Activated naive CD4-positive, alpha-beta T cell treated with anti-CD3 and anti-CD28 coated beads, Interleukin-2, amount 50 U/mL, for 24 hours (primary cell): ENCODE data around the gene ASPDH.

ENCODE experiments used
- H3K27ac Mint-ChIP-seq: one replicate; pipeline ENCODE4 v1.8.0; 2021; ENCODE audit warnings: mild to moderate bottlenecking, mixed read lengths
- H3K27me3 Mint-ChIP-seq: one replicate; pipeline ENCODE4 v1.8.0; 2021; ENCODE audit warnings: mixed read lengths
- H3K36me3 Mint-ChIP-seq: one replicate; pipeline ENCODE4 v1.8.0; 2021; ENCODE audit warnings: mixed read lengths
- H3K4me1 Mint-ChIP-seq: one replicate; pipeline ENCODE4 v1.8.0; 2021; ENCODE audit warnings: mixed read lengths
- H3K4me3 Mint-ChIP-seq: one replicate; pipeline ENCODE4 v1.8.0; 2021; ENCODE audit warnings: mild to moderate bottlenecking, mixed read lengths
- H3K9me3 Mint-ChIP-seq: one replicate; pipeline ENCODE4 v1.8.0; 2021; ENCODE audit warnings: mixed read lengths

ASPDH gene

DNA sequence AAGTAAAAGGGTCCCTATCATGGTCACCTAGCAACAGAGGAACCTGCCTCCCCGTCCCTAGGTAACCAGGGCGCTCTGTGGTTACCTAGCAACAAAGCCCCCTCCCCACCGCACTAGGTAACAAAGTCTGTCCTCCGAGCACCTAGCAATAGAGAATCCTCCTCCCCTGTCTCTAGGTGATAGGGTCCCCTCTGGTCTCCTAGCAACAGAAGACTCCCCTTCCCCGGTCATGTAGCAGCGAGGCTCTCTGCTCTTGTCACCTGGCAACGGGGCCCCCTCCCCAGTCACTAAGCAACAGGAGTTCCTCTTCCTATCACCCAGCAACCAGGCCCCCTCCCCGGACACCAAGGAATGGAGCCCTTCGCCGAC is 3.0 kb downstream of the ASPDH start:
- peaks cover 13% of the 10 kb centered on the region for H3K4me1 Mint-ChIP-seq
- H3K4me3 Mint-ChIP-seq = peak overlapping the region; percentile 95
- no peaks in the 10 kb centered on the region for H3K27me3 Mint-ChIP-seq
- peaks cover 2% of the 10 kb centered on the region for H3K36me3 Mint-ChIP-seq
- peak overlapping the region; percentile 99 for H3K27ac Mint-ChIP-seq
- H3K9me3 Mint-ChIP-seq = no peaks in the 10 kb centered on the region

GRCh38 chr19:50510121-50510670 is 3.5 kb downstream of the ASPDH start:
- peaks cover 13% of the 10 kb centered on the region for H3K4me1 Mint-ChIP-seq
- no peaks in the 10 kb centered on the region for H3K9me3 Mint-ChIP-seq
- H3K4me3 Mint-ChIP-seq = peak overlapping the region; percentile 95
- no peaks in the 10 kb centered on the region for H3K27me3 Mint-ChIP-seq
- peaks cover 2% of the 10 kb centered on the region for H3K36me3 Mint-ChIP-seq
- peak overlapping the region; percentile 99 for H3K27ac Mint-ChIP-seq

GRCh38 chr19:50509366-50509765 is 4.3 kb downstream of the ASPDH start:
- peak overlapping the region; percentile 30 for H3K27ac Mint-ChIP-seq
- H3K4me3 Mint-ChIP-seq = peak overlapping the region; percentile 64

DNA sequence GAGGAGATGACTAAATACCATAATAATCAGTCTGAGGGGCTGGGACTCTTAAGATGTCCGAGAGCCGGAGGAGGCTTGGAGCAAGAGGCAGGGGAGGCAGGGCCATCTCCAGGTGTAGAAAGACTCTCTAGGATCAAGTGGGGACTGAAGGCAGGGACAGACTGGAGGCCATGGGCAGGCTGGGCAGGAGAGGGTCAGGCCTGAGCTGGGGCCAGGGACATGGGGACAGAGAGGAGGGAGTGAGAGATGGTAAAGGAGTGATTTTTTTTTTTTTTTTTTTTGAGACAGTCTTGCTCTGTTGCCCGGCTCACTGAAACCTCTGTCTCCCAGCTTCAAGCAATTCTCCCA is 4.9 kb downstream of the ASPDH start:
- Mint-ChIP-seq H3K4me1 (peaks cover 13% of the 10 kb centered on the region), H3K4me3 (peak overlapping the region; percentile 51), H3K36me3 (peaks cover 2% of the 10 kb centered on the region), H3K9me3 (no peaks in the 10 kb centered on the region), H3K27ac (peak overlapping the region; percentile 77), H3K27me3 (no peaks in the 10 kb centered on the region)

More at GRCh38 chr19:50509366-50509765, 4.3 kb downstream of the ASPDH start:
- Mint-ChIP-seq H3K9me3 (no peaks in the 10 kb centered on the region), H3K27me3 (no peaks in the 10 kb centered on the region), H3K36me3 (peaks cover 2% of the 10 kb centered on the region), H3K4me1 (peaks cover 13% of the 10 kb centered on the region)

DNA sequence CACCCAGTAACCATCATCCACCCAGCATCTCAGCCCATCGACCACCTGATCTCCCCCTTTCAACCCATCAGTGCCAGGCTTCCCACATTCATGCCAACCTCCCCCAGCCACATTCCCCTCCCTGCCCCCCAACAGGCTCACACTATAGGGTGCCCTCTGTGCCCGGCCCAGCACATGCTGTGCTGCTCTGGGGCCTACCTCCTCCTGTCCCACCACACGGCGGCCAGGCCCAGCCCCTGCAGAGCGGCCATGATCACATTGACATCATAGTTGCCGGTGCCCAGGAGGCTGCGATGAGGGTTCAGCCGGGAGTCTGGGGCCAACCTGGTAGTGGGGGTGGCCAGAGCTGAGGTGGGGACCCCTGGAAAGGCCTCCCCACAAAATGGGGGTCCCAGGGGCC is 6.3 kb downstream of the ASPDH start:
- Mint-ChIP-seq H3K4me3 (no peak overlapping the region), H3K36me3 (peaks cover 2% of the 10 kb centered on the region), H3K9me3 (no peaks in the 10 kb centered on the region), H3K27me3 (no peaks in the 10 kb centered on the region), H3K27ac (no peak overlapping the region), H3K4me1 (peaks cover 13% of the 10 kb centered on the region)

- Mint-ChIP-seq H3K27me3 (no peaks in the 10 kb centered on the region), H3K4me1 (peaks cover 10% of the 10 kb centered on the region), H3K9me3 (no peaks in the 10 kb centered on the region), H3K36me3 (peaks cover 2% of the 10 kb centered on the region), H3K27ac (no peak overlapping the region), H3K4me3 (no peak overlapping the region)
Observed at GRCh38 chr19:50506700-50507099, 7.0 kb downstream of the ASPDH start.

- no peaks in the 10 kb centered on the region for H3K27me3 Mint-ChIP-seq
- H3K27ac Mint-ChIP-seq = no peak overlapping the region
- peaks cover 5% of the 10 kb centered on the region for H3K4me1 Mint-ChIP-seq
- no peaks in the 10 kb centered on the region for H3K9me3 Mint-ChIP-seq
- no peak overlapping the region for H3K4me3 Mint-ChIP-seq
- peaks cover 2% of the 10 kb centered on the region for H3K36me3 Mint-ChIP-seq
Observed at GRCh38 chr19:50505856-50506611, 7.7 kb downstream of the ASPDH start.

DNA sequence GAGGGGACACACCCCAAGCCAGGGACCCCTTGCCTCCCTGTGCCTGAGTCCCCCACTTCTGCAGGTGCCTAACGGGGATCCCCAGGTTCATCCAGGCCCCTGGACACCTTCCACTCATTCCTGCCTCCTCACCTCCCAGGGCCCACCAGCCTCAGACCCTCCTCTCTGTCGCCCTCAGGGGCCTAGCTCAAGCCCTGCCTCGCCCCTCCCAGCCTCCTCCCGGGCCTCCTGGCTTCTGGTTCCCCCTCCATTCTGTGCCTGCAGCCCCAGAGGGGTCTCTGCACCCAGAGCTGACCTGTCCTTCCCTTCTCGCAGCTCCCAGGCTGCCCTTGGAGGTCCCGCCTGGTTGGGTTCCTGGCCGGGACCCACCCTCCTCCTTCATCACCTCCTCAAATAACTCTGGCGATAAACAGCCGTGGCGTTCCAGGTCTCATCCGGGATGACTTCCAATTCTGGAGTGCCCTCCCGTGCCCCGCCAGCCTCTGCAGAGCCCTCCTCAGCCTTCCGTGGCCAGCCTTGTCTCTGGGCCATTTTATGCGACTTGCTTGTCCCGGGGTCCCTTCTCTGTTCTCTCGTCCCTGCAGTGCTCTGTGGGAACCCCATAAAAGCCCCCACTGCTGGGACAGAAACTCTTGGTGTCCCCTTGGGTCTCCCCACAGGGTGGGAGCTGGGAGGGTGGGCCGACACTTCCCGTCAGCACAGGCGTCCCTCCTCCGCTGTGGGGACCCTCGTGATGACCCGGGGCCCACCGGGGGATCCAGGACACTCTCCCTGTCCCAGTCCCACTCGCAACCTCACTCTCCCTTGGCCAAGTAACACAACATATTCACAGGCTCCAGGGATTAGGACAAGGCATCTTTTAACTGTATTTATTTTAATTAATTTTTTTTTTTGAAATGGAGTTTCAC is 11.9 kb downstream of the ASPDH start:
- Mint-ChIP-seq H3K9me3 (no peaks in the 10 kb centered on the region), H3K4me3 (no peak overlapping the region), H3K27ac (no peak overlapping the region), H3K27me3 (no peaks in the 10 kb centered on the region), H3K36me3 (peaks cover 1% of the 10 kb centered on the region), H3K4me1 (no peaks in the 10 kb centered on the region)

GRCh38 chr19:50501186-50501567 is 12.5 kb downstream of the ASPDH start:
- H3K36me3 Mint-ChIP-seq = peaks cover 1% of the 10 kb centered on the region
- H3K4me1 Mint-ChIP-seq = no peaks in the 10 kb centered on the region
- H3K27me3 Mint-ChIP-seq = no peaks in the 10 kb centered on the region
- no peak overlapping the region for H3K27ac Mint-ChIP-seq
- no peak overlapping the region for H3K4me3 Mint-ChIP-seq
- H3K9me3 Mint-ChIP-seq = no peaks in the 10 kb centered on the region

- no peak overlapping the region for H3K27ac Mint-ChIP-seq
- H3K9me3 Mint-ChIP-seq = no peaks in the 10 kb centered on the region
- peaks cover 1% of the 10 kb centered on the region for H3K36me3 Mint-ChIP-seq
- H3K4me1 Mint-ChIP-seq = no peaks in the 10 kb centered on the region
- no peaks in the 10 kb centered on the region for H3K27me3 Mint-ChIP-seq
- no peak overlapping the region for H3K4me3 Mint-ChIP-seq
Observed at GRCh38 chr19:50500753-50501151, 13.0 kb downstream of the ASPDH start.

GRCh38 chr19:50500060-50500752 is 13.5 kb downstream of the ASPDH start:
- no peaks in the 10 kb centered on the region for H3K27me3 Mint-ChIP-seq
- H3K4me1 Mint-ChIP-seq = no peaks in the 10 kb centered on the region

DNA sequence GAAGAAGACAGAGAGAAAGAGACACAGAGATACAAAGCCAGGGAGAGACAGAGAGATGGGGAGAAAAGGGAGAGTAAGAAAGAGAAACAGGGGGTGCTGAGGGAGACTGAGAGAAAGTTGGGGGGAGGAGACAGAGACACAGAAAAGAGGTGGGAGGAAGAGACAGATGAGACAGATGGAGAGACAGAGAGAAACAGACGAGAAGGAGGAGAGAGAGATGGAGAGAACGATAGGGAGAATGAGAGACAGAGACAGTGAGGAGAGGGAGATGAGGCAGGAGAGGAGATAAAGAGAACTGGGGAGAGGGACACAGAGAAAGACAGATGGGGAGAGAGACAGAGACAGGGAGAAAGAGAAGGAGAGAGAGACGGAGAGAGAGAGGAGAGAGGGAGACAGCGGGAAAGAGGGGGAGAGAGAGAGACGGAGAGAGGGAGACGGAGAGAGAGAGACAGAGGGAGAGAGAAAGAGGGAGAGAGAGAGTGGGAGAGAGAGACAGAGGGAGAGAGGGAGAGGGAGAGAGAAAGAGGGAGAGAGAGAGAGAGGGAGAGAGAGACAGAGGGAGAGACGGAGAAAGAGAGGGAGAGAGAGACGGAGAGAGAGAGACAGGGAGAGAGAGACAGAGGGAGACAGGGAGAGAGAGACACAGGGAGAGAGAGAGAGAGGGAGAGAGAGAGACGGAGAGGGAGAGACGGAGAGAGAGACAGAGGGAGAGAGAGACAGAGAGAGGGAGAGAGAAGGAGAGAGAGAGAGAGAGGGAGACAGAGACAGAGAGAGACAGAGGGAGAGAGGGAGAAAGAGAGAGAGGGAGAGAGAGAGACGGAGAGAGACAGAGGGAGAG is 15.3 kb downstream of the ASPDH start:
- no peak overlapping the region for H3K4me3 Mint-ChIP-seq

More at GRCh38 chr19:50500060-50500752, 13.5 kb downstream of the ASPDH start:
- Mint-ChIP-seq H3K36me3 (peaks cover 1% of the 10 kb centered on the region), H3K9me3 (no peaks in the 10 kb centered on the region), H3K27ac (no peak overlapping the region), H3K4me3 (no peak overlapping the region)

DNA sequence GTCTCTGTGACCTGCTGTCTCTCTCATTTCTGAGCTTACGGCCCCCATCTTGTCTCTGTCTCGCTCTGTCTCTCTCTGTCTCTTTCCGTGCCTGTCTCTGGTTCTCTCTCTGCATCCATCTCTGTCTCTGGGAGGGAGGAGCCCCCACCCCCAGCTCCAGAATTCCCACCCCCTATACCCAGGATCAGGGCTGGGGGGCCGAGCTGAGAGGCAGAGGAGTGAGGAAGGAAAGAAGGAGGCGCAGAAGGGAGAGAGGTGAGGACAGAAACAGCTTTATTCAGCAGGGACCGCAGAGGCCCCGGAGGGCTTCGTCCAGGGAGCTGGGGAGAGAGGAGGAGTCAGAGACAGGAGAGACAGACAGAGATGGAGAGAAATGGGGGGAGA is 16.7 kb downstream of the ASPDH start:
- H3K4me1 Mint-ChIP-seq = peaks cover 6% of the 10 kb centered on the region

More for the DNA sequence above, 15.3 kb downstream of the ASPDH start:
- Mint-ChIP-seq H3K4me1 (no peaks in the 10 kb centered on the region), H3K27ac (no peak overlapping the region), H3K9me3 (no peaks in the 10 kb centered on the region), H3K36me3 (peaks cover 1% of the 10 kb centered on the region), H3K27me3 (no peaks in the 10 kb centered on the region)

GRCh38 chr19:50496189-50497021 is 17.3 kb downstream of the ASPDH start:
- Mint-ChIP-seq H3K27me3 (no peaks in the 10 kb centered on the region), H3K9me3 (no peaks in the 10 kb centered on the region), H3K27ac (no peak overlapping the region), H3K4me1 (peaks cover 12% of the 10 kb centered on the region), H3K4me3 (no peak overlapping the region), H3K36me3 (peaks cover 1% of the 10 kb centered on the region)

More for the DNA sequence above, 16.7 kb downstream of the ASPDH start:
- Mint-ChIP-seq H3K27me3 (no peaks in the 10 kb centered on the region), H3K27ac (no peak overlapping the region), H3K36me3 (peaks cover 1% of the 10 kb centered on the region), H3K4me3 (no peak overlapping the region), H3K9me3 (no peaks in the 10 kb centered on the region)
